H4 (cell line): ENCODE data around the gene ZNF407. TPM values are rescaled to one million over a fixed set of nuclear protein-coding genes. Genes with fewer than 3 reads are reported as not detected.
"Not testable (repeated sequence)": the region's sequence is repeated elsewhere in the genome, so short reads cannot be mapped to it uniquely, and the experiment has no call there.

Source experiments
- DNase-seq: peaks from one replicate; pipeline ENCODE4 v3.0.0-alpha.2; 2015; ENCODE audit warnings: low spot score
- total RNA-seq: library from RNA; depleted of rRNA; stranded (reverse); fragments of >200 nt; shearing (Covaris generic); gene quantifications from 2 replicates; pipeline ENCODE4 v1.2.3, GENCODE V29; 2014

ZNF407 gene
- total RNA-seq, 1 experiment from 2014 or later, result 5.6 TPM

DNA sequence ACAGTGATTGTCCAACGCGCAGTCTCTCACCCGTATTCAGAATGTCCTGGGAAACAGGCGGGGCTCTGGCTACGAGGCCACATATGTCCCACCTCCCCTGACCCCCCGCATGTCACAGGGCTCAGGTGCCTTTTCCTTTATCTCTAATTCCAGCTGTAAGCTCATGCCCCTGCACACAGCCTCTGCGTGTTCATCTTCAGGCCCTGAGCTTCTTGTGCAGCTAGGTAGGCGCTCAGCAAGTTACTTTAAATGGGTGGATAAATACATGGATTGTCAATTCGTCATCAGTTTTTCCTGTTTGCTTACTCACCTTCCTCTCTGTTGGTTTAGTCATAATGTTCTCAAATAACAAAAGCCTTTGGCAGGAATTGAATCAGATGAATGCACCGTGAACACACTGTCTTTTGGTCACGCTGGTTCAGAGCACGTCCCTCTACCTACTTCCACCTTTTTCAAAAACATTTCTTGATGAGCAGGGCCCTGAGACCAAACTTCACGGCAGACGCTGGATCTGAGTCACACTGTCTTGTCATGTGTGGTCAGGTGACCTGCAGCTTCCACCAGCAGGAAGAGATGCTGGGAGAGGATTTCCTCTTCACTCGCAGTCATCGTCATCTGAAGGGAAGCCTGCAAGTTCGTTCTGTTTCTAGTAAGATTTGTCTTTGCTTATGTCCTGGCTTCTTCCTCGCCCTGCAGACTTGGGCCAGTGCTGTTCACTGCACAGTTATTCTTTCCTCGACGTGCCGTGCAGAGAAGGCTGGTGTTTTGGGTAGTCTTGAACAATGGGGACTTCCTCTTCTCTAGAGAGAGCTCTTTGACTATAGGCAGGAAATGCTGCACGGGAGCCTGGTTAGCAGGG lies 473.2 kb downstream of the ZNF407 start:
- peak; percentile 65 for DNase-seq

DNA sequence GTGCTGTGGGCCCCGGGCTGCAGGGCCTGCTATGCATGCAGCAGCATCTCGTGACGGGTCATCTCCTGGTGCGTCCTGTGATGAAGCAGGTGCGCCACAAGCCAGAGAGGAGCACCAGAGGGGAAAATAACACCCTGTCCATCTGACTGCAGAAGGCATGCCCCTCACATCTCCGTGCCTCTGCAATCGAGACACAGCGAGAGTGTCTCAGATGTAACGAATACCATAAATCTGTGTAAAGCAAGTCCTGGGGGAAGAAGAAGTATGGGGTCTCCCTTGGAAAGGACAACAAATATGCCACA lies 473.8 kb downstream of the ZNF407 start:
- no peak for DNase-seq

DNA sequence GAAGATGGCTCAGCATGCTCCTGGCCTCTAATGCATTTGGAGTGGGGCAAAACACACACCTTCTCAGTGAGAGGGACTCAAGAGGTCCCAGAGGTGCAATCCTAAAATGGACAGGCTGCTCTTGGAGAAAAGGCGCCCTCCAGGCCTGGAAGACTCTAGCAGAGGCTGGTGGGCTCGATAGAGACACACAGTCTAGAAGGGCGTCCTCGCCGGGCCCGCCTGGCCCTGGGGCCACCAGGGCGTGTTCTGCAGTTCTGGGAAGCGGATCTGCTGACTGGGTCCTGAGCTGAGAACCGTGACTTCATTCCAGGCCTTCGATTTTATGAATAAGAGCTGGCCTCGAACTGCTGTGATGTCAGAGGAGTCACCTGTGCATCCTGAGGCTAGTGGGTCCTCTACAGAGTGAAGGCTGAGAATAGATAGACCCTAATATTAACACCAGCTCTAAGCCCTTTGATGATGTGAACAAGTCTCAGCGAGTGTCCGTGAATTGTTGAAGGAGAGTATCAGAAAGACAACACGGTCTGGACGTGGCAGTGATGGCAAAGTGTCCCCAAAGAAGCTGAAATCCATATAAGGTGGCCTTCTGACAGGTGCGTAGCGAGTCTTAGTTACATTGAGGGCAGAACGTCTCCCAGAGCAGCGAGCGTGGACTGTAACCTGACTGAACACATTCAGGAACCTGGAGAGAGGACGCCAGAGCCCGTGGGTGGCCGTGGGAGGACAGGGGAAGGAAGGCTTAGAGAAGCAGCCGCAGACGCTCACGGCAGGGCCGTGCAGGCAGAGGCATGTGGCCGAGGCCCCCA lies 474.4 kb downstream of the ZNF407 start:
- no peak for DNase-seq

DNA sequence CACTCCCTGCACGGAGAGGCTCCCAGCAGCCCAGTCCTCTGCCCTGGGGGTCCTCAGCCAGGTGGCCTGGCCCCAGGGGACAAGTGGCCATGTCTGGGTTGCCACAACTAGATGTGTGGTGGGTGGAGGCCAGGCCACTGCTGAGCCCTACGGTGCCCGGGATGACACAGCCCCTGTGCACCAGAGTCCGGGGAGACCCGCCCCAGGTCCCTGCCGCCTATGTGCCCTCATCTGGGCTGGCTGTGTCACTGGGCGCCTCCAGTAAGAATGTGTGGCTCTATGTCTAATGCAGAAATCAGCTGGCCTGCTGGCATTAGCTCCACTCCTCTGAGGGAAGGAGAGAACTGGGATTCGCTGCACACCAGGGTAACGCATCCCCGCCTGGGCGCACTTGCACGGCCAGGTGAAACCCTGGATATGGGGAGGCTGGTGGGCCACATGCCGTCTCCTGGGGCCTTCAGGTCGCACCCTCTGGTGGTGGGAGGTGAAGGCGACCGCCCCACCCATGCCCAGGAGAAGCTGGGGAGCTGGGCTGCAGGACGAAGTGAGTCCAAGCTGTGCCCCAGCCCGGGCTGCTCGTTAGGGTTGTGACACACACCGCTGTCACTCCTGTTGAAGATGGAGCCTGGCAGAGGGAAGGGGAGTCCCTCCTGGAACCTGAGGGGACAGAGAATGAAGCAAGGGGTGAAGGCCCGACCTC lies 475.2 kb downstream of the ZNF407 start:
- no peak for DNase-seq

DNA sequence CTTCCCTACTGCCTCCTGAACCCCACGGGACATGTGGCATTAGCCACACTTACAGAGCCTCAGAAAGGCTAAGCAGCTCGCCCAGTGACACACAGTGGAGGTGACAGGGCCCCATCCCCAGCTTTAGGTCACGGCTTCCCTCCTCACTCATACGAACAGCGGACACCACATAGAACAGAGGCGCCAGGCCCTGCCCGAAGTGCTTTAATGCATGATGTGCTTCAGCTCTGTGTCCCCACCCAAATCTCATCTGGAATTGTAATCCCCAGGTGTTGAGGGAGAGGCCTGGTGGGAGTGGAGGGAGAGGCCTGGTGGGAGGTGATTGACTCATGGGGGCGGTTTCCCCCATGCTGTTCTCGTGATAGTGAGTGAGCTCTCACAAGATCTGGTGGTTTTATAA lies 476.0 kb downstream of the ZNF407 start:
- no peak for DNase-seq

DNA sequence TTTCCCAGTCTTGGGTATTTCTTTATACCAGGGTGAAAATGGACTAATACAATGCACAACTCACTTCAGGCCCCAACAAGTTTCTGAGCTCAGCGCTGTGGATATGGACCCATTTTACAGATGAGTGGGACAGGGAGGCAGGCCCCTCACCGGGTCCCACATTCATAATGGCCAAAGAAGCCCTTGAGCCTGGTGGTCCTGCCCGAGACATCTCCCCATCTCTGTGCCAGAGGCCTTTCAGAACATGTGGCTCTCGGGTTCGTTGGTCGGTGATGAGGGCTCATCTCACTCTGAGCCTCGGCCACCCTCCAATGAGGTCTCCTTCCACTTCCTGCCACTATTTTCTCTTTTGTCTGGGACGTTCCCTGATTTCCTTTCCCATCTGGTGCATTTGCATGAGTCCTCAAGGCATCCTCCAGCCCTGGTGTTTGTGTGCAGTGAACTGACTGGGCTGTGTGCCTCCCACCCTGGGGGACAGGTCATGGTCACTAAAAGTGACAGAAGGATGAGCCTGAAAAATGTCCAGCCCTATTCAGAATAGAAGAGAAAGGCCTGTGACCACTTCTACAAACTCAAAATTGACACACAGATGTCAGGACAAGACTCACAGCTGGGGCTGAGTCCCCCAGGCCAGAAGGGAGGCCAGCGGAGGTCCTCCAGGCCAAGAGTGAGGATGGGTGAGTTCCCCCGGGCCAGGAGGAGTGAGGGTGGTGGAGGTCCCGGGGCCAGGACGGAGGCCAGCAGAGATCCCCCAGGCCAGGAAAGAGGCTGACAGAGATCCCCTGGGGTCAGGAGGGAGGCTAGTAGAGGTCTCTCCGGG lies 476.7 kb downstream of the ZNF407 start:
- no peak for DNase-seq

DNA sequence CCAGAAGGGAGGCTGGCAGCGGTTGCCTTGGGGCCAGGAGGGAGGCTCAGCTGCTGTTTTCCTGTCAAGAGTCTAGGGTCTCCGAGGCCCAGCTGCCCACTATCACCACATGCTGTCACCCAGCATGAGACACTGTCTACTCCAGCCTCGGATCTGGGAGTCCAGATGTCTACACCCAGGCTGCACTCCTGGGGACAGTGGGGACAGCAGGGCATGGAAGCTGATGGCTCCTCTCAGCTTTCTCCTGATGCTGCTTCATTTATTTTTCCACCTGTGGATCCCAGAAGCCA lies 477.3 kb downstream of the ZNF407 start:
- DNase-seq, result no peak

DNA sequence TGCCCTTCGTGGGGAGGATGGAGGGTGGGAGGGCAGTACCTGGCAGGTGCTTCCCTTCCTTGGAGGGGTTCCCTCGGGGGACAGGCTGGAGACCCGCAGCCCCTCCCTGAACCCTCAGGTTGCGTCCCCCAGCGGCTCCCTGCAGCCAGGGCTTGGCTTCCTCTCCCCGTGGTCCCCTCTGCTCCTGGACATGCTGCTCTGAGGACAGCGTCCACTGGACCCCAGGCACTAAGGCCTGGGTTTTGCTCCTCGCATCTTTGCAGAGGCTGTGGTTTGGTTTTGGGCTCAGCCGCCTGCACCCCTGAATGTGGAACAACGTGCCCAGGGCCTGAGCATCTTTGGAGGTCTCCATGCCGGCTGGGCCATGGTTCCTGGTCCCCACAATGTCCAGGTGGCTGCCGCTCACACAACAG lies 477.8 kb downstream of the ZNF407 start:
- DNase-seq, result no peak

DNA sequence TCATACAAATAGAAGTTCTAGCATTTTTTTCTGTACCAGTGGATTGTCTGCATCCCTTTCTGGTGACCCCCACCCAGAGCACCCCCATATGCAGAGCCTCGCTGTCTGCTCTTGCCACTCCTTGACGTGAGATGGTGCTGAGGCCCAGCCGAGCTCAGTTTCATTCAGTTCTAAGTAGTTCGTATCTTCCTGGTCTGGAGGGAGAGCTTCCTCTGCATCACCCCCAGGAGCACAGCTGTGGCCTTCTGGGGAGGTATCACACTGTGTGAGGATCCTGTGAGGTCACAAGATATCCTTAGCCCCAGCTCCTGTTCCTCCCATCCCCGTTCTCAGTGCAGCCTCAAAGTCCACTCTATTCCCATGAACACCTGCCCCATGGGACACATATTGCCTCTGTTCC lies 478.6 kb downstream of the ZNF407 start:
- no peak for DNase-seq

DNA sequence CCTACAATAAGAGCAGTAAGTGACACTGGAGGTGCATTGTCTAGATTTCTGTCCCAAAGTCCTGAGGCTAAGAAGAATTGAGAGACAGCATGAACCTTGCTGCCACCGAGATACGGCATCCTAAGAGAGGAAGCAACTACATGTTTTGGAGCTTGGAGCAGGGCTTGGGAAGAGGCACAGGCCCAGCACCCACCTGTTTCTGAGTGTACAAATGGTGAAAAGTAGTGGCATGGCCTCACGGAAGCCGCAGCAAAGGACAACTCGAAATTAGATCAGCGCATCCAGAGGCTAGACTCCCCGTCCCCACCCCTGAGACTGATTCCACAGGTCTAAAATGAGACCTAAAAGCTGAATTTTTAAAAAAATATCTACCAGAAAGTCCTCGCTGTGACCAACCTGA lies 483.8 kb downstream of the ZNF407 start:
- no peak for DNase-seq

DNA sequence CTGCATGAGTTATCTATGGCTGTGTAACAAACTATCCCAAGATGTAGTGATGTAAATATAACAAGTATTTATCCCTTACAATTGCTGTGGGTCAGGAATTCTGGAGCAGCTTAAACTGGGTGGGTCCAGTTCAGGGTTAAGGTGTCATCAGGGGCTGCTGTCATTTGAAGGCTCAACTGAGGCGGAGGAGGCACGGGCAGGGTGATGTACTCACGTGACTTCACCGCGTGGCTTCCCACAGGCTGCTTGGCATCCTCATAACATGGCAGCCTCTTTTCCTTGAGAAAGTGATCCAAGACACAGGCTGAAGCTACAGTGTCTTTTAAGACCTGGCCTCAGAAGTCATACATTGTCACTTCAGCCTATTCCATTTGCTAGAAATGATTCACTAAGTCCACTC lies 485.5 kb downstream of the ZNF407 start:
- DNase-seq, result no peak

DNA sequence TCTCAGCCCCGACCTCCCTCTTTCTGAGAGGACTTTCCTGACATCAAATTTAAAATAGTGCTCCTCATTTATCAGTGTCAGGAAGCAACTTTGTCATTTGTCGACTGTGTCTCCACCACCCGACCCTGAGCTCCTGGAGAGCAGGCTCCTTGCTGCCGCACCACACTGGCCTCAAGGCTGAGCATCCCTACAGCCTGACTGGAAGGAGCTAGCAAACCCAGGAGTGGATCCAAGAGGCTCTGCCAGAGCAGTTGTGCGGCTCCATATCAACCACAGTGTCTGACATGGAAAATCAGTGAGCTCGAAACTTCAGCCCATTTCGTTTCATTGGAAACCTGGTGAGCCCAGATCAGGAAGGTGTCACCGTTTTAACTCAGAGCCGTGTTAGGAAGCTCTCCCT lies 486.1 kb downstream of the ZNF407 start:
- no peak for DNase-seq

DNA sequence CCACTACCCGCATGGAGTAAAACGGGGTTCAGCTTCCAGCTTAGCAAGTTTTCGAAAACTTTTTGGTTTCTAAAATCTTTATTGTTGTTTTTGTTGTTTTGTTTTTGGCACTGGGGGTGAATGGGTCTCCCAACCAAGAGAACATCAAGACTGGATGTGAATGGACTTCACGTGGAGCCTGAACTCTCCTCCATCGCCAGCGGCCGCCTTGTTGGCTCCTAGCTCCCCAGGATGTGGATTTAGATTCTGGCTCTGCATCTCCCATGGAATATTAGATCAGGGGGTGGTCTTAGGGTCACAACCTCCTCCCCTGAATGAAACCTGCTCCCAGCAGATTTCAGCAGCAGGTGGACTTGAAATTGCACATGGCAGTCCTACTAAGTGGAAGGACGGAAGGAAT lies 488.0 kb downstream of the ZNF407 start:
- not testable (repeated sequence) for DNase-seq

DNA sequence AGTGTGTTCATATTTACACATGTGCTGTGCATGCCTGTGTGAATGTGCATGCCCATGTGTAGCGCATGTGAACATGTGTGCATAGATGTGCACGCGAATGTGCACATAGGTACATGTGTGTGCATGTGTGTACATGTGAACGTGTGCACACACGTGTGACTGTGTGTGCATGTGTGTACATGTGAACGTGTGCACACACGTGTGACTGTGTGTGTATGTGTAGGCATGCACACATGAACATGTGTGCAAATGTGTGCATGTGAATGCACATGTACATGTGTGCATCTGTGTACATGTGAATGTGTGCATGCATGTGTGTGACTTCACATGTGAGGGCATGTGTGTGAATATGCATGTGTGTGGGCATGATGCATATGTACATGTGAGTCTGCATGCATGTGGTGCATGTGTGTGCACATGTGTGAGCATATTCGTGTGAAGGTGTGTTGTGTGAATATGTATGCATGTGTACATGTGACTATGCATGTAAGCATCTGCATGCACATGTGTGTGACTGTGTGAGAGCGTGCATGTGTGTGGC lies 488.9 kb downstream of the ZNF407 start:
- no peak for DNase-seq

DNA sequence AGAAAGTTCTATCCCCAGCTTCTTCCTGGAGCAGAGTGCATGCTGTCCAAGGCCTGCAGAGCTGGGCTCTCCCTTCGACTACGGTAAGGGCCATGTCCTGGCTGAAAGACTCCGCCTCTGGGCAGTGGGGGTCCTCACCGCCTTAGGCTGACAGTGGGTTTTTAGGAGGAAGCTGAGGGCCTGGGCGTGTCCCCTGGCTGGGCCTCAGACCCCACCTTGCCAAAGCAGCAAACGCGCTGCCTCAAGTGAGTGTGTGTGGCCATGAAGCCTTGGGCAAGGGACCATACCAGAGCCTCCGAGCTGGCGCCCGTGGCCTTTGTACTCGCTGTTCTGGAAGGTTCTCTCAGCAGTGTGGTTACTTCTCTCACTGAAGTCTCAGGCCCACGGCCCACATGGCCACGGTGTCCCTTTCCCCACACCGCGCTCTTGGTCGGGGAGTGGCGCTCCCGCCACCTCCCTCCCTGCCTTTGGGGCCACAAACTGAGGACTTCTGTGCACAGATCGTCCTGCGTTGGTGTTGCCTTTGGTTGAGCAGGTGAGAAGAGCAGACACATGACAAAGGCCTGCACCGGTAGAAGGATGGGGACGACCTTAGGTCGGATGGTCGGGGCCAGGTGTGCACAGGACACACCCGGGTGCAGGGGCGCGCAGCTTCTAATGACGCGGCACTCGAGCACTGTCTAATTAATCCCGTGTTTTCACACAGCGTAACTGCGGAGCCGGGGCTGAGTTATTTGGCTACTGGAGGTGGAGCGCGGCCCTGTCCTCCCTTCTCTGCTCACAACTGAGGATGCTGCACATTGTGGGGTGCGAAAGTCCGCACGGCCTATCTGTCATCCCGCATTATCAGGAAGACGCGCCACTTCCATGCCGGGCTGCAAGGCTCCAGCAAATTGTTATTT lies 489.7 kb downstream of the ZNF407 start:
- no peak for DNase-seq

DNA sequence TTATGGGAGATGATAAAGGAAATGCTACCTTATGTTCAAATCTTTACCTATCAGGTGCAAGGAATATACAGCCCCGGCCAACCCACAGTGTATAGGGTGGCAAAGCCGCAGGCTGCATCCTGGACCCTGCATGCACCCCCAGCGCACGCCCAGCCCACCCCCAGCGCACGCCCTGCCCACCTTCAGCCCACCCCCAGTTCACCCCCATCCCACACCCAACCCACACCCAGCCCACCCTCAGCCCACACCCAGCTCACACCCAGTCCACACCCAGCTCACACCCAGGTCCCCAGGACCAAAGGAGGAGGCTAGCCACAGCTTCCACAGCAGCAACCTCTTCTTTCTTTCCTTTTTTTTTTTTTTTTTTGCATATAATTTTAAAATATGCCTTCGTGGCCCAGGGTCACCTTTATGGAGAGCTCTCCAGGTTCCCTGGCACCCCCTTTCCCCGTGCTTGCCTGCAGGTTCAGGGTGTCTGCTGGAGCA lies 490.4 kb downstream of the ZNF407 start:
- no peak for DNase-seq

DNA sequence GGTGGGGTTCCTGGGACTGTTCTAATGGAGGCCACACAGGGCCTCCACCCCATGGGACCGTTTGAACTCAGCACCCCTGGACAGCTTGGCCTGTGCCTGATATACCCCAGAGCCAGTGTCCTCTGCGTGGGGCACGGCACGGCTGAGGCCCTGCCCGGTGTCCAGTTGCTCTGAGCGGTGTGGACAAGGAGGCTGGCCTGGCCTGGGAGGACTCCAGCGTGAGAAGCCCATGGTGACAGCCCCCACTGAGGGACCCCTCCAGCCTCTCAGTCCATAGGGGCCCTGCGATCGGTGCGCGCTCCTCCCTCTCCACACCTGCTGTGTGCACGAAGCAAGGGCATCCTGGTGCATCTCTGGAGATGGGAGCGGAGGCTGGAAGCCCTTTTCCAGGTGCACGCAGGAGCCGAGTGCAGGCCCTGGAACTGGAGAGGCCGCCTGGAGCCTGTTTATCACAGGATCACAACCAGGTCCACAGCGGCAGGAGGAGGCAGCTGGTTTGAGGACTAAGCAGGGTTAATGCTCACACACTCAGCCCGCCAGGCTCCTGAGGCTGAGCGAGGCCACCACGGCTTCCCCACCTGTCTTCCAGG lies 491.0 kb downstream of the ZNF407 start:
- DNase-seq, result no peak

DNA sequence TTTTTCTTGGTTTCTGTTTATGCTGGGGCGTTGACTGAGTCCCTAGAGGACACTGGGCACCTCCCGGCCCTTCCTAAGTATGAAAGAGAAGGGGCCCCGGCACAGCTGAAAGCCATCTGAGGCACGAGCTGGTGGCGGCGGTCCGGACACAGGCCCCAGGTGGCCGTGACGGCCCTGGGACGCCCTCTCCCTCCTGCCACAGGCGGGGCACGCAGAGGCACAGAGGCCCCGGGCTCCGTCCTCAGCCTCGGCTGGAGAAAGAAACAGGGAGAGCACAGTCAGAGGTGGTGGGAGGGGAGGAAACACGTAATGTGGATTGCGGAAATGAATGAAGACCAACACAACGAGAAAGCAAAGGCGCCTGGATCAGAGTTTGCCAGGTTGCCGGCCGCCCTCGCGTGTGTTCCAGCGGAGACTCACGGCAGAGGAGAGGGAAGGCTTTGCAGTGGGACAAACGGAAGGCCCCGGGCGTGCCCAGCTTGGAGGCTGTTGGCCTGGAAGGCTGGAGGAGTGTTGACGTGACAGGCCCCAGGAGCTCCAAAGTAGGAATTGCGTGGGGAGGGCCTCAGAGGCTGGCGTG lies 492.2 kb downstream of the ZNF407 start:
- no peak for DNase-seq

DNA sequence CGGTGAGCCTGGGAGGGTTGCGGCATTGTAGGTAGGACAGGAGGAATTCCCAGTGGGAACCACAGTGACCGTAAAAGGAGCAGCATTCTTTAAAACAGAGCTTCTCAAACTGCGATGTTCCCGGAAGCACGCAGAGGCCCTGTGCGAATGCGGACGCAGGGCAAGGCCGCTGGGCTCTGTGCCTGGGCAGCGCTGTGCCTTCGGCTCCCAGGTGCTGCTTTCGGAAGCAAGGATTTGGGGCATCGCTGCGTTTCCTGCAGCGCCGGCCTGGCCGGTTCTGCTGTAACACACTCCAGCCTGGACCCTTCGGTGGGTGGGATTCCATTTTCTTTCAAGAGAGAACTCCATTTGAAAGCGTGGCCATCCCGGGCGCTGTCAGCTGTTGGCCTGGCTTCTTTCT lies 492.7 kb downstream of the ZNF407 start:
- no peak for DNase-seq
